ENCODE data around the gene CFAP119. TPM values are rescaled to one million over a fixed set of nuclear protein-coding genes. Genes with fewer than 3 reads are reported as not detected.

The CFAP119 gene
- total RNA-seq, 1 experiment from 2014 or later = 4.2 TPM

- Histone ChIP-seq H3K27ac (no peak overlapping the region), H3K36me3 (peaks cover 20% of the 10 kb centered on the region), H3K4me1 (peaks cover 8% of the 10 kb centered on the region), H3K4me3 (no peak overlapping the region), H3K9me3 (replicated peaks) (no peaks in the 10 kb centered on the region), H3K27me3 (no peaks in the 10 kb centered on the region)
- no peak for DNase-seq
Observed at GRCh38 chr16:30745082-30745481, 16.8 kb downstream of the CFAP119 start.

GRCh38 chr16:30744183-30744582, 17.7 kb downstream of the CFAP119 start:
- H3K4me1 ChIP-seq = peaks cover 8% of the 10 kb centered on the region
- no peak for DNase-seq
- H3K9me3 ChIP-seq (replicated peaks) = no peaks in the 10 kb centered on the region
- no peak overlapping the region for H3K4me3 ChIP-seq
- H3K27me3 ChIP-seq = no peaks in the 10 kb centered on the region
- H3K27ac ChIP-seq = no peak overlapping the region
- H3K36me3 ChIP-seq = peaks cover 29% of the 10 kb centered on the region

- Histone ChIP-seq H3K27me3 (no peaks in the 10 kb centered on the region), H3K27ac (no peak overlapping the region), H3K36me3 (peaks cover 33% of the 10 kb centered on the region), H3K9me3 (replicated peaks) (no peaks in the 10 kb centered on the region), H3K4me3 (no peak overlapping the region), H3K4me1 (peaks cover 8% of the 10 kb centered on the region)
- no peak for DNase-seq
Observed at GRCh38 chr16:30743716-30744115, 18.1 kb downstream of the CFAP119 start.

GRCh38 chr16:30741461-30741914, 20.4 kb downstream of the CFAP119 start:
- peak in 1 of 2 experiments; percentile 27 for DNase-seq
- peaks cover 8% of the 10 kb centered on the region for H3K4me1 ChIP-seq
- H3K4me3 ChIP-seq = no peak overlapping the region
- no peaks in the 10 kb centered on the region for H3K9me3 ChIP-seq (replicated peaks)
- H3K36me3 ChIP-seq = peaks cover 56% of the 10 kb centered on the region
- H3K27ac ChIP-seq = no peak overlapping the region
- H3K27me3 ChIP-seq = no peaks in the 10 kb centered on the region

- Histone ChIP-seq H3K36me3 (peaks cover 64% of the 10 kb centered on the region), H3K9me3 (replicated peaks) (no peaks in the 10 kb centered on the region), H3K4me1 (peaks cover 8% of the 10 kb centered on the region), H3K27ac (no peak overlapping the region), H3K4me3 (no peak overlapping the region), H3K27me3 (no peaks in the 10 kb centered on the region)
- DNase-seq = no peak
Observed at GRCh38 chr16:30740364-30741251, 21.3 kb downstream of the CFAP119 start.

GRCh38 chr16:30738984-30739951, 22.6 kb downstream of the CFAP119 start:
- no peak for DNase-seq
- H3K9me3 ChIP-seq (replicated peaks) = no peaks in the 10 kb centered on the region
- no peaks in the 10 kb centered on the region for H3K27me3 ChIP-seq
- H3K27ac ChIP-seq = no peak overlapping the region
- H3K4me3 ChIP-seq = no peak overlapping the region
- H3K36me3 ChIP-seq = peaks cover 67% of the 10 kb centered on the region
- peaks cover 8% of the 10 kb centered on the region for H3K4me1 ChIP-seq

GRCh38 chr16:30737794-30738648, 23.8 kb downstream of the CFAP119 start:
- no peaks in the 10 kb centered on the region for H3K27me3 ChIP-seq
- peaks cover 8% of the 10 kb centered on the region for H3K4me1 ChIP-seq
- H3K27ac ChIP-seq = no peak overlapping the region
- H3K9me3 ChIP-seq (replicated peaks) = no peaks in the 10 kb centered on the region
- peaks cover 77% of the 10 kb centered on the region for H3K36me3 ChIP-seq
- DNase-seq = no peak
- no peak overlapping the region for H3K4me3 ChIP-seq

GRCh38 chr16:30736995-30737793, 24.7 kb downstream of the CFAP119 start:
- H3K27me3 ChIP-seq = no peaks in the 10 kb centered on the region
- H3K4me3 ChIP-seq = no peak overlapping the region
- DNase-seq = no peak
- H3K4me1 ChIP-seq = peaks cover 8% of the 10 kb centered on the region
- no peaks in the 10 kb centered on the region for H3K9me3 ChIP-seq (replicated peaks)
- H3K27ac ChIP-seq = no peak overlapping the region
- peaks cover 84% of the 10 kb centered on the region for H3K36me3 ChIP-seq

GRCh38 chr16:30731411-30731810, 30.5 kb downstream of the CFAP119 start:
- DNase-seq = no peak
- no peaks in the 10 kb centered on the region for H3K27me3 ChIP-seq
- H3K36me3 ChIP-seq = peaks cover 89% of the 10 kb centered on the region
- no peak overlapping the region for H3K4me3 ChIP-seq
- H3K27ac ChIP-seq = no peak overlapping the region
- H3K9me3 ChIP-seq (replicated peaks) = no peaks in the 10 kb centered on the region
- H3K4me1 ChIP-seq = no peaks in the 10 kb centered on the region

GRCh38 chr16:30728899-30729672, 32.8 kb downstream of the CFAP119 start:
- Histone ChIP-seq H3K4me1 (no peaks in the 10 kb centered on the region), H3K4me3 (no peak overlapping the region), H3K27me3 (no peaks in the 10 kb centered on the region), H3K9me3 (replicated peaks) (no peaks in the 10 kb centered on the region), H3K36me3 (peaks cover 93% of the 10 kb centered on the region), H3K27ac (no peak overlapping the region)
- DNase-seq = no peak

GRCh38 chr16:30728321-30728720, 33.5 kb downstream of the CFAP119 start:
- DNase-seq = no peak
- Histone ChIP-seq H3K4me1 (no peaks in the 10 kb centered on the region), H3K27me3 (no peaks in the 10 kb centered on the region), H3K36me3 (peaks cover 93% of the 10 kb centered on the region), H3K4me3 (no peak overlapping the region), H3K9me3 (replicated peaks) (no peaks in the 10 kb centered on the region), H3K27ac (no peak overlapping the region)

GRCh38 chr16:30725418-30725792, 36.5 kb downstream of the CFAP119 start:
- Histone ChIP-seq H3K36me3 (peaks cover 96% of the 10 kb centered on the region), H3K4me3 (no peak overlapping the region), H3K27me3 (no peaks in the 10 kb centered on the region), H3K9me3 (replicated peaks) (no peaks in the 10 kb centered on the region), H3K27ac (no peak overlapping the region), H3K4me1 (no peaks in the 10 kb centered on the region)
- no peak for DNase-seq
